ENCODE measurements around the gene EXOG. TPM values are rescaled to one million over a fixed set of nuclear protein-coding genes. Genes with fewer than 3 reads are reported as not detected.

Gene EXOG
- total and polyA plus RNA-seq, 2 donors (not counting 1 experiment from before 2014, with no cell fraction given) = 8.8 to 36.8 TPM

DNA sequence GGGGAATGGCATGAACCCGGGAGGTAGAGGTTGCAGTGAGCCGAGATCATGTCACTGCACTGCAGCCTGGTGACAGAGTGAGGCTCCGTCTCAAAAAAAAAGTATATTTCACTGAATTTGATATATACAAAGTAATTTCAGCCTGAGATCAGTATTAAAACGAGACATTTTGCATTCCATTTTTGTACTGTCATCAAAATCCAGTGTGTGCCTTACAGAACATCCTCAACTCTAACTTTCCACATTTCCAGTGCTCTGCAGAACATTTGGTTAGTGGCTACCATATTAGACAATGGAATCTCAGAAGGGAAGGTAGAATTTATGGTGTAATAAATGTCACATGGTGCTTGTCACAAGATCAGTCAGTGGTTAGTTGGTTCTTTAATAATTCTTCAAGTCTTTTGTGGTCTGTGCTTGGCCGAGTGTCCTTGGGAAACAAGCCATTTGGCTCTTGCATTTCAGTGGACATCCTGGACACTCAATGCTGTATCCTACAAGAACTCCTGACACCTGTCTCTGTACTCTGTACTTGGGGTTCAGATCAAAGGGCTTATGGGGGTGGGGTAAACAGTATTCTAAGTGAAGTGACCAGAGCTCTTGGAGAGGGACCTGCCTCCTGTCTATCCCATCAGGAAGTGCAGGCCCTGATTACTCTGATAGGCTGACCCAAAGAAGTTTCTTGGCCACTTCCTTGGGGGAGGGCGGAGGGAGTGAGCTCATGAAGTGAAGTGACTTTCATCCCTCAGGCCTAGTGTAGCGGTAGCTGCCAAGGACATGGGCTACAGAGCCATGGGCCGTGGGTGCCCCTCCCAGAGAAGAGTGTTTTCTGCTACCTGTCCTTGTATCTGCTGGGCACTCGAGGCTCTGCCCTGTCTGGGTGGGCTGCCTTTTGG is 38.8 kb upstream of the EXOG start:
- no peak overlapping the region for H3K27ac Mint-ChIP-seq
- no peak for ATAC-seq (ENCODE audit: low read depth)
- H3K79me2 ChIP-seq (ENCODE audit: control insufficient read depth, insufficient read depth, low read length) = no peaks in the 10 kb centered on the region

More for the DNA sequence above, 38.8 kb upstream of the EXOG start:
- H3K36me3 ChIP-seq (replicated peaks in 1 of 2; ENCODE audit: control extremely low read depth in 1 of 2, control insufficient read depth in 1 of 2, extremely low read depth in 1 of 2, insufficient read depth in 2 of 2, low read length in 1 of 2) = no peaks in the 10 kb centered on the region
- no peak overlapping the region for H3K4me3 ChIP-seq (ENCODE audit: control extremely low read depth in 1 of 5, extremely low read depth in 1 of 5, insufficient read depth in 1 of 5, low read depth in 2 of 5, low read length in 4 of 5)
- H3K27ac ChIP-seq (ENCODE audit: low read length in 2 of 2) = no peak overlapping the region
- 96% methylated on average over 5 of the region's 9 CpGs for WGBS (ENCODE audit: insufficient coverage)
- POLR2A ChIA-PET = no interaction called here
- no peak overlapping the region for H2AFZ ChIP-seq (ENCODE audit: insufficient read depth, low read depth, low read length, poor library complexity, severe bottlenecking)
- no peak overlapping the region for H3K9ac ChIP-seq (ENCODE audit: low read length)
- TF ChIP-seq, protein P1, sequence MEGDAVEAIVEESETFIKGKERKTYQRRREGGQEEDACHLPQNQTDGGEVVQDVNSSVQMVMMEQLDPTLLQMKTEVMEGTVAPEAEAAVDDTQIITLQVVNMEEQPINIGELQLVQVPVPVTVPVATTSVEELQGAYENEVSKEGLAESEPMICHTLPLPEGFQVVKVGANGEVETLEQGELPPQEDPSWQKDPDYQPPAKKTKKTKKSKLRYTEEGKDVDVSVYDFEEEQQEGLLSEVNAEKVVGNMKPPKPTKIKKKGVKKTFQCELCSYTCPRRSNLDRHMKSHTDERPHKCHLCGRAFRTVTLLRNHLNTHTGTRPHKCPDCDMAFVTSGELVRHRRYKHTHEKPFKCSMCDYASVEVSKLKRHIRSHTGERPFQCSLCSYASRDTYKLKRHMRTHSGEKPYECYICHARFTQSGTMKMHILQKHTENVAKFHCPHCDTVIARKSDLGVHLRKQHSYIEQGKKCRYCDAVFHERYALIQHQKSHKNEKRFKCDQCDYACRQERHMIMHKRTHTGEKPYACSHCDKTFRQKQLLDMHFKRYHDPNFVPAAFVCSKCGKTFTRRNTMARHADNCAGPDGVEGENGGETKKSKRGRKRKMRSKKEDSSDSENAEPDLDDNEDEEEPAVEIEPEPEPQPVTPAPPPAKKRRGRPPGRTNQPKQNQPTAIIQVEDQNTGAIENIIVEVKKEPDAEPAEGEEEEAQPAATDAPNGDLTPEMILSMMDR (IDR thresholded peaks at IDR 0.05) = no peak
- no peak for TF ChIP-seq EZH2 (IDR thresholded peaks at IDR 0.05; ENCODE audit: borderline replicate concordance, insufficient read depth, low read depth, low read length, poor library complexity, severe bottlenecking)
- Mint-ChIP-seq H3K27me3 (peaks cover 12% of the 10 kb centered on the region), H3K4me3 (no peak overlapping the region), H3K4me1 (peaks cover 15% of the 10 kb centered on the region), H3K9me3 (ENCODE audit: insufficient read depth) (no peaks in the 10 kb centered on the region)
- H3K27me3 ChIP-seq (replicated peaks in 1 of 4; ENCODE audit: control extremely low read depth in 1 of 4, control insufficient read depth in 3 of 4, insufficient read depth in 4 of 4, low read length in 3 of 4) = peaks cover 0 to 29% (median 6%) of the 10 kb centered on the region in 4 experiments
- CTCF ChIA-PET = no interaction called here
- no peak for DNase-seq
- H3K9me3 ChIP-seq (ENCODE audit: control extremely low read depth in 1 of 3, control insufficient read depth in 2 of 3, insufficient read depth in 1 of 3, low read length in 2 of 3) = peaks cover 0 to 11% (median 0%) of the 10 kb centered on the region in 3 donors
- H4K20me1 ChIP-seq (ENCODE audit: control insufficient read depth, insufficient read depth, low read length, poor library complexity, severe bottlenecking) = no peaks in the 10 kb centered on the region
- H3K4me2 ChIP-seq (replicated peaks; ENCODE audit: low read depth, low read length, poor library complexity, severe bottlenecking) = no peak overlapping the region
- H3K4me1 ChIP-seq (ENCODE audit: control insufficient read depth in 2 of 2, insufficient read depth in 2 of 2, low read length in 2 of 2) = peaks cover 13 to 24% of the 10 kb centered on the region in 2 donors
- intact Hi-C loops (cut with micrococcal nuclease) = loop anchor here (10.0 kb wide), 1 partner anchor 113 kb away; the partner anchor contains the start of gene XYLB

Data from B cell (primary cell).